Peyer's patch (tissue), 4 donors: Measurements from ENCODE around the gene CAMK2N1. TPM values are rescaled to one million over a fixed set of nuclear protein-coding genes. Genes with fewer than 3 reads are reported as not detected.

Experiments used
- DNase-seq, 3 donors: peaks; one replicate each; pipeline ENCODE4 v3.0.0-alpha.2; 2017 to 2019
- H3K27ac ChIP-seq, 4 donors: fragments of 200-600 bp; sonication (generic); one replicate each; pipeline ENCODE4 v1.5.1; 2016 to 2019
- H3K27me3 ChIP-seq, 2 donors: fragments of 200-600 bp; sonication (generic); one replicate each; pipeline ENCODE4 v1.5.1; 2019
- H3K36me3 ChIP-seq, 3 donors: fragments of 200-600 bp; sonication (generic); one replicate each; pipeline ENCODE4 v1.5.1; 2016 to 2019
- H3K4me1 ChIP-seq, 4 donors: fragments of 200-600 bp; sonication (generic); one replicate each; pipeline ENCODE4 v1.5.1; 2016 to 2019
- H3K4me3 ChIP-seq, 4 donors: fragments of 200-600 bp; sonication (generic); 1 replicate in 3 of 4; 2 replicates in 1 of 4; pipeline ENCODE4 v1.5.1; 2016 to 2019; ENCODE audit warnings: mild to moderate bottlenecking in 1 of 4
- H3K9me3 ChIP-seq, 4 donors: fragments of 200-600 bp; sonication (generic); one replicate each; pipeline ENCODE4 v1.5.1; 2016 to 2019; ENCODE audit warnings: mild to moderate bottlenecking in 1 of 4
- POLR2A ChIP-seq, 2 donors: fragments of 450-650 bp; IDR thresholded peaks; one replicate each; pipeline ENCODE4 v1.5.1; 2017; ENCODE audit warnings: antibody characterized with exemption in 2 of 2, mild to moderate bottlenecking in 2 of 2, moderate library complexity in 2 of 2
- total RNA-seq, 4 donors: library from RNA; depleted of rRNA; stranded (reverse); fragments of >200 nt; gene quantifications; one replicate each; pipeline ENCODE4 v1.1.0, GENCODE V29; 2016
- TF ChIP-seq, protein P1 (sequence below), 6 experiments: fragments of 450-650 bp in 4 of 6; fragments of 200-600 bp in 2 of 6; sonication (generic) in 1 of 6; IDR thresholded peaks; one replicate each; pipeline ENCODE4 v1.5.1; 2017 to 2019; ENCODE audit warnings: antibody characterized with exemption in 6 of 6, mild to moderate bottlenecking in 3 of 6, moderate library complexity in 1 of 6

The CAMK2N1 gene
- total RNA-seq, 4 donors from 2014 or later, result 18.2 to 89.7 (median 75.1) TPM

DNA sequence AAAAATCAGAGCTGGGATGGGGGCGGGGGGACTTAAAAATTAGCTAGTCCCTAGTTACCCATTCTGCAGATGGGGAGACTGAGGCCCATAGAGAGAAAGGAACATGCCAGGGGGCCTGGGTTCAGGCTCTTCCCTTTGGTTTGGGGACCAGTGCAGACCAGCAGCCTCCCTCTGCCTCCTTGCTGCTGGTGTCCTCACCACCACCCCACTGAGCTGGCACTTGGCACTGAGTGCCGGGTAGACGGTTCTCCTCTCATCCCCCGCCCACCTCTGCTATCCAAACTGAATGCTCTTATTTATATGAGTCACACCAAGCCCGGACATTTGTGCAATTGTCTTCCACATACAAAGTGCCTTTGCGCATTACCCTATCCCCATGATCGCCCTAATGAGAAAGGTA lies 39.2 kb downstream of the CAMK2N1 start:
- no peak for TF ChIP-seq POLR2A (IDR thresholded peaks at IDR 0.05)
- TF ChIP-seq, protein P1, sequence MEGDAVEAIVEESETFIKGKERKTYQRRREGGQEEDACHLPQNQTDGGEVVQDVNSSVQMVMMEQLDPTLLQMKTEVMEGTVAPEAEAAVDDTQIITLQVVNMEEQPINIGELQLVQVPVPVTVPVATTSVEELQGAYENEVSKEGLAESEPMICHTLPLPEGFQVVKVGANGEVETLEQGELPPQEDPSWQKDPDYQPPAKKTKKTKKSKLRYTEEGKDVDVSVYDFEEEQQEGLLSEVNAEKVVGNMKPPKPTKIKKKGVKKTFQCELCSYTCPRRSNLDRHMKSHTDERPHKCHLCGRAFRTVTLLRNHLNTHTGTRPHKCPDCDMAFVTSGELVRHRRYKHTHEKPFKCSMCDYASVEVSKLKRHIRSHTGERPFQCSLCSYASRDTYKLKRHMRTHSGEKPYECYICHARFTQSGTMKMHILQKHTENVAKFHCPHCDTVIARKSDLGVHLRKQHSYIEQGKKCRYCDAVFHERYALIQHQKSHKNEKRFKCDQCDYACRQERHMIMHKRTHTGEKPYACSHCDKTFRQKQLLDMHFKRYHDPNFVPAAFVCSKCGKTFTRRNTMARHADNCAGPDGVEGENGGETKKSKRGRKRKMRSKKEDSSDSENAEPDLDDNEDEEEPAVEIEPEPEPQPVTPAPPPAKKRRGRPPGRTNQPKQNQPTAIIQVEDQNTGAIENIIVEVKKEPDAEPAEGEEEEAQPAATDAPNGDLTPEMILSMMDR (IDR thresholded peaks at IDR 0.05), result no peak
- no peaks in the 10 kb centered on the region for H3K36me3 ChIP-seq
- DNase-seq, result no peak
- H3K9me3 ChIP-seq, result no peaks in the 10 kb centered on the region
- no peak overlapping the region for H3K27ac ChIP-seq
- no peaks in the 10 kb centered on the region for H3K27me3 ChIP-seq
- no peaks in the 10 kb centered on the region for H3K4me1 ChIP-seq
- H3K4me3 ChIP-seq, result no peak overlapping the region

DNA sequence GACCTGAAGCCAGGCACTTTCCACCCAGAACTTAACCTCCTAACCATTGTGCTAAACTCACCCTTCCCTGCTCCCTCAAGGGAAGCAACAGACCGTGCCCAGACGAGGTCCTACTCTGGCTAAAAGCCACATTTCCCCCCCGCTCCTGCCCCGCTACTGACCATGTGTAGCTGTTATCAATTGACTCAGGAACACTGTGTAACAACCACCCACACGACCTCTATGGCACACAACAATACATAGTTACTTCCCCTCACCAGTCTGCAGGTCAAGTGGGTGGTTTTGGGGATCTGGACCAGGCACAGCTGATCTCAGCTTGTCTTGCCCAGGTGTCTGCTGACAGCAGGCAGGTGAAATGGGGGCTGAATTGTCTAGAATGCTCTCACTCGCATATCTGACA lies 40.1 kb downstream of the CAMK2N1 start:
- Histone ChIP-seq H3K4me3 (no peak overlapping the region), H3K27me3 (no peaks in the 10 kb centered on the region), H3K9me3 (no peaks in the 10 kb centered on the region), H3K36me3 (no peaks in the 10 kb centered on the region), H3K4me1 (no peaks in the 10 kb centered on the region), H3K27ac (no peak overlapping the region)
- no peak for DNase-seq
- TF ChIP-seq, protein P1 (IDR thresholded peaks at IDR 0.05), result no peak

DNA sequence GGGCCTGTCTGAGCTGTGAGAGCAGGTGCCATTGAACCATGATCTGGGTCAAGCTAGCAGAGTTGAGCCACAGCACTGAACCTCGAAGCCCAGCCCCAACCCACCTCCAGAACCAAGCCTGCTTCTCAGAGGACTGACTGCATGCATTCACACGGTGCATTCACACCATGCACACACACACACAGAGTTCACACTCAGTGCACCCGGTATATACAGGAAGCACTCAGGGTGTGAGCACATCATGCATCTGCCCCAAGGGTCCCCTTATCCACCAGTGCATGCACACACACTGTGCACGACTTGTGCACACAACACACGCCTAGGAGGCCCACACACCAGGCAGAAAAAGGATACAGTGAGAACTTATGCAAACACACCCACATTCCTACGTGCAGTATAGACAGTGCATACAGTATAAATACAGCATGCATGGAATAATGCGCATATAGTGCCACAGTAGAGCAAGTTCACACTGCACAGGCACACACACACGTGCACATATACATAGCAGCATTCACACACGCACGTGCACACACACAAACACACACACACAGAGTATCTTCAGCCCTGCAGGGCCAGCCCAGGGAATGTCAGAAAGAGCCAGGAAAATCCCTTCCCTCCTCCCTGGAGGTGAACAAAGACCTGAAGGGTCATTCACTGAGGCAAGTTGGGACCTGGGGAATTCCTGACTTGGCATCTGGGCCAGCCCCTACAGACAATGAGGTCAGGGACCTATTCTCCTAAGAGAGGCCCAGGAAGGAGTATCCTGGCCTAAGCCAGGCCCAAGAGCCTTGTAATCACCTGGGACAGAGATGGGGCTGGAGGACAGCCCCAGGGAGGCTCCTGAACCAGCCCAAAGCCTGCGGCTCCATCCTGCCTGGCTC lies 42.1 kb downstream of the CAMK2N1 start:
- H3K36me3 ChIP-seq, result no peaks in the 10 kb centered on the region
- H3K27me3 ChIP-seq, result no peaks in the 10 kb centered on the region
- H3K4me1 ChIP-seq, result no peaks in the 10 kb centered on the region
- no peak overlapping the region for H3K4me3 ChIP-seq
- DNase-seq, result no peak
- no peak overlapping the region for H3K27ac ChIP-seq
- no peaks in the 10 kb centered on the region for H3K9me3 ChIP-seq
- TF ChIP-seq, protein P1 (IDR thresholded peaks at IDR 0.05), result no peak
- TF ChIP-seq POLR2A (IDR thresholded peaks at IDR 0.05), result no peak

DNA sequence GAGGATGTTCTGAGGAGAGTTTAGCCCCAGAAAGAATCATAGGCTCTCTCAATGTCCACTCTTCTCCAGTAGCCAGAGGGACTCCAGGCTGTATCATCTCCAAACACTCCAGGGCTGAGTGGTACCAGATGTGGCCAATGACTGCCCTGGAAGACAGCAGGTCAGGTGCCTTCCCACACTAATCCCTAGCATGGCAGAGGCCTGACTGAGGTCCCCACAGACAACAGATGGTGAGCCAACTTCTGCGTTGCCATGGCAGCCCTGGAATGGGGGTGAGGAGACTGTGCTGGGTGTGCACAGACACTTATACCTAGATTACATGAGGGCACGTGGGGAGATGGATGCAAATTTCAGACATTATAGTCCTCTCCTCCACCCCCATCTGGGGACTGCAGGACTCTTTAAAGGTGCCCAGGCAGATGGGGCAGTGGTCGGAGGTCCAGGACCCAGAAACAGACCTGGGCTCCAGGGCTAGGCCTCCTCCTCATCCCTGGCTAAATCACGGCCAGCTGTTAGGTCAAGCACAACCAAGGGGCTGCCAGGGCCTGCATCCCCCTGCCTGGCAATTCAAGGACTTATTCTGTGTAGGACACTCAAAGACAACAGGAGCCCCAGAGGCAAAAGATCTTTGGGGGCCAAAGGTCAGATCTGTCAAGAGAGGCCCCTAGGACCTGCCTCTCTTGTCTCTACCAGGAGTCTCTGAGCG lies 42.9 kb downstream of the CAMK2N1 start:
- TF ChIP-seq, protein P1 (IDR thresholded peaks at IDR 0.05), result no peak
- TF ChIP-seq POLR2A (IDR thresholded peaks at IDR 0.05), result no peak
- H3K27me3 ChIP-seq, result no peaks in the 10 kb centered on the region
- no peak overlapping the region for H3K4me3 ChIP-seq
- H3K4me1 ChIP-seq, result no peaks in the 10 kb centered on the region
- H3K27ac ChIP-seq, result no peak overlapping the region
- no peak for DNase-seq
- H3K36me3 ChIP-seq, result no peaks in the 10 kb centered on the region
- H3K9me3 ChIP-seq, result no peaks in the 10 kb centered on the region

DNA sequence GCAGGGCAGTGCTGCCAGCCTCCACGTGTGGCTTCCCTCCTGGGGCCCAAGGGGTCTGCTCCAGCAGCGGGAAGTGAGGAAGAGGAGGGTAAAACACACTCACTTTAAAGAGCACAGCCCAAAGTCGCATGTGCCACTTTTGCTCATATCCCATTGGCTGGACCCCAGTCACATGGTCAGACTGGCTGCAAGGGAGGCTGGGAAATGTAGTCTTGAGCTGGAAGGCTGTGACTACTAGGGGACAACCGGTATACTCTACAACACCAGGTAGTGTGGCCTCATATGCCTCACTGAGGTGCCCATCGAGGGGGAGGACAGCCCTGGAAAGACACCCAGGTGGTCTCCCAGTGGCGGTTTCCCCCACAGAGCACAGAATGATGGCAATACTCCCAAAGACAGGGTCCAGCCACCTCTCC lies 45.2 kb downstream of the CAMK2N1 start:
- DNase-seq, result peak in 2 of 3 donors; percentile 19 to 66
- TF ChIP-seq POLR2A (IDR thresholded peaks at IDR 0.05), result no peak
- TF ChIP-seq, protein P1 (IDR thresholded peaks at IDR 0.05), result no peak
- Histone ChIP-seq H3K27ac (no peak overlapping the region), H3K27me3 (no peaks in the 10 kb centered on the region), H3K4me3 (no peak overlapping the region), H3K4me1 (no peaks in the 10 kb centered on the region), H3K9me3 (no peaks in the 10 kb centered on the region), H3K36me3 (no peaks in the 10 kb centered on the region)
